Ovary (tissue), 3 donors: ENCODE results near the gene RPS6KA5.

Experiments
- CTCF ChIP-seq, 3 donors: fragments of 450-650 bp in 2 of 3; fragments of 200-600 bp in 1 of 3; IDR thresholded peaks; one replicate each; pipeline versions ENCODE4 v1.5.1 to v1.8.0; 2016 to 2022; ENCODE audit warnings: antibody characterized with exemption in 3 of 3, mild to moderate bottlenecking in 1 of 3
- POLR2A ChIP-seq: fragments of 450-650 bp; IDR thresholded peaks from one replicate; pipeline ENCODE4 v1.6.1; 2017; ENCODE audit warnings: antibody characterized with exemption, mild to moderate bottlenecking, moderate library complexity
- donor health status: DM: no; HTN: no; CAD: no.

GRCh38 chr14:90966493-90966892 lies 93.9 kb downstream of the RPS6KA5 start:
- TF ChIP-seq CTCF (IDR thresholded peaks at IDR 0.05), result no peak
- no peak for TF ChIP-seq POLR2A
